CD4-positive, alpha-beta T cell treated with Interleukin-6 at 100 ng/mL for 8 hours (primary cell): ENCODE data around the gene PTPRB.

Experiments used
- DNase-seq: peaks from one replicate; pipeline ENCODE4 v3.0.0-alpha.2; 2020; ENCODE audit warnings: mixed read lengths, low spot score

The PTPRB gene

GRCh38 chr12:70592664-70593063 is 44.6 kb downstream of the PTPRB start:
- DNase-seq: no peak

- no peak for DNase-seq
These were observed 46.5 kb downstream of the PTPRB start for GRCh38 chr12:70590549-70591226.

DNA sequence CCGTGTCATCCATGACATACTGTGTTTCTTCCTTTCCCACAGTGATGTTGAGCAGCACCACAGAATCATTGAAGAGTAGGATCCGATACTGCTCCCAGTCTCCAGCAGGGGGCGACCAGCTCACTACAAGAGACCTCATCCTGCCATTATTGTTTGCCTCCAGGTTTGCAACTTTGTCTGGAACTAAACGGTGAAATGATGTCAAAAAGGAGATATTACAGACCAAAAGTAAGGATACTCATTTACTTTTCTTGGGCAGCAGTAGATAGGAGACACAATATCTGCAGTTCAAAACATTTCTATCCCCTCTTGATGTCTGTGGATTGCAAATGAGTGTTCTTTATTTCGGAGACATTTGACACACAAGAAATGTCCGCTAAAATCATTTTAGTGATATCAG is 47.2 kb downstream of the PTPRB start:
- DNase-seq: peak; percentile 28

- no peak for DNase-seq
These were observed 52.9 kb downstream of the PTPRB start for GRCh38 chr12:70584332-70584731.

GRCh38 chr12:70583251-70583650 is 54.0 kb downstream of the PTPRB start:
- no peak for DNase-seq

GRCh38 chr12:70581208-70581607 is 56.0 kb downstream of the PTPRB start:
- no peak for DNase-seq

GRCh38 chr12:70577283-70577634 is 60.0 kb downstream of the PTPRB start:
- no peak for DNase-seq

DNA sequence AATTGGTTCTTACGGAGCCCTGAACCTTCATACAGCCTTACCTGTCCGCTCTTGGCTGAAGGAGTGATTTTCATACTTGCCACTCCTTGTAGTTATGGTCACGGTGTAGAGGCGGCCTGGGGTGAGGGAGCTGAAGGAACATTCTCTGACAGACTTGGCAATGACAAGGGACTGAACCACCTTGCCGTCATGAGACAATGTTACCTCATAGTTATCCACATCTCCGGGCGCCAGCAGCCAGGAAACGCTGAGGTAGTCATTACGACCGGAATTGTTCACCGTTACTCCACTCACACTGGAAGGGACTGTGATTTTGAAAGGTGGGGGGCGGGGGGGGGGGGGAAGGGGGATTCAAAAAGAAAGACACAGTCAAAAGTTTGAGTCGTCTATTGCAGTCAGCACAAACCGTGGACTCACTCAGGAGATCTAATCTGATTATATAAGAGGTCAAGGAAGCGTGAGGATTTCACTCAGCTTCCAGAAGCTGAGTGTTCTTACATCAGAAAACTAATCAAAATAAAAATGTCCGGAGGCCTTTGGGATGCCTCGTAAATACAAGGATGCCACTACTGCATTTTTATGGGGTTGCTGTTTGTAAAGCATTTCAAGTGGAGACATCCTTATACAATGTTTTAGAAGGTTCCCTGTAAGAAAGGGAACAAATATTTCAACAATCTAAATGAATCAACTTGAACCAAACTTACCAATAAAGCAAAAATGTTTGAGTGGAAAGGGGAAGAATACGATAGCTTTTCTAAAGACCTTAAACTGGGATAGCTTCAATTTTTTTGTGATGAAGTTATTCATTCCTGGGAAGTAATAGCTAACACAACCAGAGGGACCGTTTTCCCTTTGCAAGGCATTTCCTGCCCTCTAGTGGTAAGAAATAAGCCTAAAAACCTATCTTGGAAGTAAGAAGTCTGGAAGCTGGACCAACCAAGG is 60.6 kb downstream of the PTPRB start:
- peak; percentile 39 for DNase-seq

GRCh38 chr12:70571705-70572268 is 65.4 kb downstream of the PTPRB start:
- DNase-seq: no peak

DNA sequence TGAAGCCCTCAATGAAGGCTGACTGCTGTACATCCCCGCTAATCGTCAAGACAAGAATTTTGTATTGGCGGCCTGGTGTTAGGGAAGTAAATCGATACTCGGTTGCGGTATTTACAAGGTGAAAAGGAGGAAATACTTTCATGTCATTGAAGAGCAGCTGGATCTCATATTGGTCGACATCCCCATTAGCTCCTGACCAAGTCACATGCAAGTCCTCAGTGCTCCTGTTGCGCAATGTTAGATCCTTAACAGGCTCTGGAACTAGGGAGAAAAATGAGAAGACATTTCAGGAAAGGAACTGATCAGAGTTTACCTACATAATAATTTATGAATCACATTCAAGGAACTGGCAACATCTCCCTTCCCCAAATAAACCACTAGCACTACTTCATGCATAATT is 66.2 kb downstream of the PTPRB start:
- DNase-seq: no peak

- no peak for DNase-seq
These were observed 75.7 kb downstream of the PTPRB start for GRCh38 chr12:70561550-70561949.

- no peak for DNase-seq
These were observed 76.6 kb downstream of the PTPRB start for GRCh38 chr12:70560671-70561070.

DNA sequence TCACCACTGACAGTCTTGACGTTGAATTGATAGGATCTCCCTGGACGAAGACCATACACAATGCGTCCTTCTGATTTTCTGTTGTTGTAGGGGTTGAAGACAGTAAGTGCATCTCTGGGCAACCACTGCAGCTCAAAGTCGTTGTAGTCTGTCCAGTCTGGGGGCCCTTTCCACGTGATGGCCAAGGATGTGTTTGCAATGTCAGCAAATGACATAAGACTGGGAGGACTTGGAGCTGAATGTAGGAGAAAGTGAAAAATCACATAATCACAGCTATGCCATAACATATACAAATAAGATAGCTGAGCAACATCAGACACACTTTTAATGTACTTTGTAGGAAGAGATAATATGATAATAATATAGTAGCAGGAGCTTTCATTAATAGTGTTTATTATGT is 77.8 kb downstream of the PTPRB start:
- no peak for DNase-seq

DNA sequence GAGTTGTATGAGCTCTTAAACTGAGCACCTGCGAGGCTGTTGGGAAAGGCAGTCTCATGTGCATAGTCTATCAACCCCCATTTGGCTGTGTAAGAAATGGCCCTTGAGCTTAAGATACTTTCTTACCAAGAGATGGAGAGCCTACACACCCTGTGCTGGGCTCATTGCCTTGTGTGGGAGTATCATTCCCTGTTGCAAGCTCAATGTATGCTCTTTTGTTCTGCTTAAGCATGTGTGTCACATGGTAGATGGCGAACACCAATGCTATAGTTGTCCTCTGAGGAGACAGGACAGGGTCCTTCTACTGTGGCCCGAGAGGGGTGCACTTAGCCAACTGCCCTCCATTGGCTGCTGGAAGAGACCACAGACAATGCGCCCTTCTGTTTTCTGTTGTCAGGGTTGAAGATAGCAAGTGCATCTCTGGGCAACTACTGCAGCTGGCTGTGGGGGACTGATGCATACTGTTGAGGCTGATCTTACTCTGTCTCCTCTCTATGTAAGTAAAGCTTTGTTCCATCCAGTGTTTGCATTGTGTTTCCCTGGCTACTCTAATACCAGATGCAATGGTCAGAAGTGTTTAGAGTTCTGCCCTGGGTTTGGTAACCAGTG is 79.5 kb downstream of the PTPRB start:
- DNase-seq: no peak

- no peak for DNase-seq
These were observed 80.9 kb downstream of the PTPRB start for GRCh38 chr12:70556179-70556869.

GRCh38 chr12:70555081-70555480 is 82.1 kb downstream of the PTPRB start:
- no peak for DNase-seq

- DNase-seq: no peak
These were observed 83.8 kb downstream of the PTPRB start for GRCh38 chr12:70553391-70553859.

DNA sequence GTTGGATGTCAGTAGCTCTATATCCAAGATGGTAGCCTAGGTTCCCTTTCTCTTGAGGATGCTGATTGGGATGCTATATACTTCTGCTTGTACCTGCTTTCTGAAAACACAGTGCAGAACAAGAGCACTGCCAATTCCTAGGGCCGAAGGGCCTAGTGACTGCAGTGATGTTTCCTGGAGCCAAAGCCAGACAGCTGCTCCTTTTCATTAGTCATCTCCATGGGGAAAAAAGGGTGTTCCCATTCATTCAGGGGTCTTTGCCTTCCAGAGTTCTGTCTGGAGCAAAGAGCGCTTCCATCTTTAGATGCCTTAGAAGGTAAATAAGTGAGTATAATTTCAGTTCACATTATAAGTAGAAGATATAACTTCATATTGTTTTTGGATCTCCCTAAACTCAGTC is 85.5 kb downstream of the PTPRB start:
- DNase-seq: no peak

- no peak for DNase-seq
These were observed 87.0 kb downstream of the PTPRB start for GRCh38 chr12:70550180-70550577.

GRCh38 chr12:70549340-70550179 is 87.7 kb downstream of the PTPRB start:
- no peak for DNase-seq

- no peak for DNase-seq
These were observed 93.8 kb downstream of the PTPRB start for GRCh38 chr12:70543444-70543843.
